Measurements from ENCODE around the gene BPIFB4.

DNA sequence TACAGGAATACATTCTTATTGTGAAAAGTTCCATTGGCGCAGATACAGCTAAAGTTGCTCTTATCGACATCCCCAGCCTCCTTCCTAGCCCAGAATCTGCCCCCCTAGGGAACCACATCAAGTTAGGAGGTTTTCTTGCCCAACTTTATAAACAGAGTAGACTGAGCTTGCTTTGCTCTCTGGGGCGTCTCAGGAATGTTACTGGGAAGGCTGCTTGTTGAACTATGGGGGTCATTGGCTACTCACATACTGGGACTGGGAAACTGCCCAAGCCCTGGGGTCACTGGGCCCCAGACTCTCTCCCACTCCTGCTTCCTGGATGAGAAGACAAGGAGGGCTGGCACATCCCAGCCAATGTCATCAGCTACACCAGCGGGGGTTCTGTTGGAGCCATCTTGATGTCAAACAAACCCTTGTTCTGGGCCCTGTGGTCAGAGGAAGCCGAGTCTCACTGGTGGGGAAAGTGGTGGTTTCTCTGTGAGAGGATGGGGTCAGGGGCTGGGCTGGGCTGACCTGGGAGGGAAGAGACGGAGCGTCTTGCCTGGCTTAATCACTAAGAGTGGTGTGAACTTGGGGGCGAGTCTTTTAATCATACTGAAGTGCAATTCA lies 26.0 kb downstream of the BPIFB4 start:
- TF ChIP-seq, protein P1, sequence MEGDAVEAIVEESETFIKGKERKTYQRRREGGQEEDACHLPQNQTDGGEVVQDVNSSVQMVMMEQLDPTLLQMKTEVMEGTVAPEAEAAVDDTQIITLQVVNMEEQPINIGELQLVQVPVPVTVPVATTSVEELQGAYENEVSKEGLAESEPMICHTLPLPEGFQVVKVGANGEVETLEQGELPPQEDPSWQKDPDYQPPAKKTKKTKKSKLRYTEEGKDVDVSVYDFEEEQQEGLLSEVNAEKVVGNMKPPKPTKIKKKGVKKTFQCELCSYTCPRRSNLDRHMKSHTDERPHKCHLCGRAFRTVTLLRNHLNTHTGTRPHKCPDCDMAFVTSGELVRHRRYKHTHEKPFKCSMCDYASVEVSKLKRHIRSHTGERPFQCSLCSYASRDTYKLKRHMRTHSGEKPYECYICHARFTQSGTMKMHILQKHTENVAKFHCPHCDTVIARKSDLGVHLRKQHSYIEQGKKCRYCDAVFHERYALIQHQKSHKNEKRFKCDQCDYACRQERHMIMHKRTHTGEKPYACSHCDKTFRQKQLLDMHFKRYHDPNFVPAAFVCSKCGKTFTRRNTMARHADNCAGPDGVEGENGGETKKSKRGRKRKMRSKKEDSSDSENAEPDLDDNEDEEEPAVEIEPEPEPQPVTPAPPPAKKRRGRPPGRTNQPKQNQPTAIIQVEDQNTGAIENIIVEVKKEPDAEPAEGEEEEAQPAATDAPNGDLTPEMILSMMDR (IDR thresholded peaks at IDR 0.05) = no peak
- TF ChIP-seq RXRA (IDR thresholded peaks at IDR 0.05; ENCODE audit: borderline replicate concordance, low read depth) (no peak), NRF1 (IDR thresholded peaks at IDR 0.05; ENCODE audit: low read depth, low read length) (no peak), TAF1 (IDR thresholded peaks at IDR 0.05; ENCODE audit: borderline replicate concordance, low read depth, low read length) (no peak), TEAD4 (IDR thresholded peaks at IDR 0.05; ENCODE audit: borderline replicate concordance, insufficient read depth) (no peak), JUND (IDR thresholded peaks at IDR 0.05) (no peak)
- TF ChIP-seq, protein P2, sequence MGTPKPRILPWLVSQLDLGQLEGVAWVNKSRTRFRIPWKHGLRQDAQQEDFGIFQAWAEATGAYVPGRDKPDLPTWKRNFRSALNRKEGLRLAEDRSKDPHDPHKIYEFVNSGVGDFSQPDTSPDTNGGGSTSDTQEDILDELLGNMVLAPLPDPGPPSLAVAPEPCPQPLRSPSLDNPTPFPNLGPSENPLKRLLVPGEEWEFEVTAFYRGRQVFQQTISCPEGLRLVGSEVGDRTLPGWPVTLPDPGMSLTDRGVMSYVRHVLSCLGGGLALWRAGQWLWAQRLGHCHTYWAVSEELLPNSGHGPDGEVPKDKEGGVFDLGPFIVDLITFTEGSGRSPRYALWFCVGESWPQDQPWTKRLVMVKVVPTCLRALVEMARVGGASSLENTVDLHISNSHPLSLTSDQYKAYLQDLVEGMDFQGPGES (IDR thresholded peaks at IDR 0.05; ENCODE audit: low read depth, low read length) = no peak
- TF ChIP-seq, protein P3, sequence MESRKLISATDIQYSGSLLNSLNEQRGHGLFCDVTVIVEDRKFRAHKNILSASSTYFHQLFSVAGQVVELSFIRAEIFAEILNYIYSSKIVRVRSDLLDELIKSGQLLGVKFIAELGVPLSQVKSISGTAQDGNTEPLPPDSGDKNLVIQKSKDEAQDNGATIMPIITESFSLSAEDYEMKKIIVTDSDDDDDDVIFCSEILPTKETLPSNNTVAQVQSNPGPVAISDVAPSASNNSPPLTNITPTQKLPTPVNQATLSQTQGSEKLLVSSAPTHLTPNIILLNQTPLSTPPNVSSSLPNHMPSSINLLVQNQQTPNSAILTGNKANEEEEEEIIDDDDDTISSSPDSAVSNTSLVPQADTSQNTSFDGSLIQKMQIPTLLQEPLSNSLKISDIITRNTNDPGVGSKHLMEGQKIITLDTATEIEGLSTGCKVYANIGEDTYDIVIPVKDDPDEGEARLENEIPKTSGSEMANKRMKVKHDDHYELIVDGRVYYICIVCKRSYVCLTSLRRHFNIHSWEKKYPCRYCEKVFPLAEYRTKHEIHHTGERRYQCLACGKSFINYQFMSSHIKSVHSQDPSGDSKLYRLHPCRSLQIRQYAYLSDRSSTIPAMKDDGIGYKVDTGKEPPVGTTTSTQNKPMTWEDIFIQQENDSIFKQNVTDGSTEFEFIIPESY (IDR thresholded peaks at IDR 0.05; ENCODE audit: borderline replicate concordance, low read depth) = no peak
- TF ChIP-seq, protein P4, sequence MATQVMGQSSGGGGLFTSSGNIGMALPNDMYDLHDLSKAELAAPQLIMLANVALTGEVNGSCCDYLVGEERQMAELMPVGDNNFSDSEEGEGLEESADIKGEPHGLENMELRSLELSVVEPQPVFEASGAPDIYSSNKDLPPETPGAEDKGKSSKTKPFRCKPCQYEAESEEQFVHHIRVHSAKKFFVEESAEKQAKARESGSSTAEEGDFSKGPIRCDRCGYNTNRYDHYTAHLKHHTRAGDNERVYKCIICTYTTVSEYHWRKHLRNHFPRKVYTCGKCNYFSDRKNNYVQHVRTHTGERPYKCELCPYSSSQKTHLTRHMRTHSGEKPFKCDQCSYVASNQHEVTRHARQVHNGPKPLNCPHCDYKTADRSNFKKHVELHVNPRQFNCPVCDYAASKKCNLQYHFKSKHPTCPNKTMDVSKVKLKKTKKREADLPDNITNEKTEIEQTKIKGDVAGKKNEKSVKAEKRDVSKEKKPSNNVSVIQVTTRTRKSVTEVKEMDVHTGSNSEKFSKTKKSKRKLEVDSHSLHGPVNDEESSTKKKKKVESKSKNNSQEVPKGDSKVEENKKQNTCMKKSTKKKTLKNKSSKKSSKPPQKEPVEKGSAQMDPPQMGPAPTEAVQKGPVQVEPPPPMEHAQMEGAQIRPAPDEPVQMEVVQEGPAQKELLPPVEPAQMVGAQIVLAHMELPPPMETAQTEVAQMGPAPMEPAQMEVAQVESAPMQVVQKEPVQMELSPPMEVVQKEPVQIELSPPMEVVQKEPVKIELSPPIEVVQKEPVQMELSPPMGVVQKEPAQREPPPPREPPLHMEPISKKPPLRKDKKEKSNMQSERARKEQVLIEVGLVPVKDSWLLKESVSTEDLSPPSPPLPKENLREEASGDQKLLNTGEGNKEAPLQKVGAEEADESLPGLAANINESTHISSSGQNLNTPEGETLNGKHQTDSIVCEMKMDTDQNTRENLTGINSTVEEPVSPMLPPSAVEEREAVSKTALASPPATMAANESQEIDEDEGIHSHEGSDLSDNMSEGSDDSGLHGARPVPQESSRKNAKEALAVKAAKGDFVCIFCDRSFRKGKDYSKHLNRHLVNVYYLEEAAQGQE (IDR thresholded peaks at IDR 0.05; ENCODE audit: low read depth, low read length) = no peak
